ENCODE results near the gene UBE2G2. TPM values are rescaled to one million over a fixed set of nuclear protein-coding genes. Genes with fewer than 3 reads are reported as not detected.
"Not testable (repeated sequence)": the region's sequence is repeated elsewhere in the genome, so short reads cannot be mapped to it uniquely, and the experiment has no call there.

UBE2G2 gene
- total RNA-seq, 1 donor from 2014 or later = 65.8 TPM

GRCh38 chr21:44836349-44836665 is 34.7 kb upstream of the UBE2G2 start:
- DNase-seq = no peak

- no peak for DNase-seq
Measured at GRCh38 chr21:44835647-44835973, 34.0 kb upstream of the UBE2G2 start.

- DNase-seq = no peak
Measured at GRCh38 chr21:44834951-44835646, 33.5 kb upstream of the UBE2G2 start.

- DNase-seq = no peak
Measured at GRCh38 chr21:44834231-44834950, 32.8 kb upstream of the UBE2G2 start.

- no peak for DNase-seq
Measured at GRCh38 chr21:44833663-44834062, 32.0 kb upstream of the UBE2G2 start.

- not testable (repeated sequence) for DNase-seq
Measured at GRCh38 chr21:44832516-44833255, 31.1 kb upstream of the UBE2G2 start.

GRCh38 chr21:44831227-44831860 is 29.7 kb upstream of the UBE2G2 start:
- no peak for DNase-seq

- DNase-seq = no peak
Measured at GRCh38 chr21:44829507-44830092, 28.0 kb upstream of the UBE2G2 start.

GRCh38 chr21:44828362-44829056 is 26.9 kb upstream of the UBE2G2 start:
- no peak for DNase-seq

- no peak for DNase-seq
Measured at GRCh38 chr21:44823179-44823660, 21.6 kb upstream of the UBE2G2 start.

- DNase-seq = no peak
Measured at GRCh38 chr21:44822484-44823178, 21.0 kb upstream of the UBE2G2 start.

- DNase-seq = no peak
Measured at GRCh38 chr21:44820851-44821250, 19.2 kb upstream of the UBE2G2 start.

GRCh38 chr21:44819283-44820243 is 17.9 kb upstream of the UBE2G2 start:
- no peak for DNase-seq

- no peak for DNase-seq
Measured at GRCh38 chr21:44818640-44819011, 17.0 kb upstream of the UBE2G2 start.

- peak; percentile 74 for DNase-seq
Measured at GRCh38 chr21:44817914-44818639, 16.5 kb upstream of the UBE2G2 start, which contains the start of gene SUMO3. SUMO3 (minus strand) TSS chr21:44818062; CDS start chr21:44817968, 94 bp downstream.

- peak; percentile 85 for DNase-seq
Measured at GRCh38 chr21:44817506-44817880, 15.9 kb upstream of the UBE2G2 start.

GRCh38 chr21:44816761-44817505 is 15.3 kb upstream of the UBE2G2 start:
- no peak for DNase-seq

- DNase-seq = no peak
Measured at GRCh38 chr21:44815852-44816628, 14.4 kb upstream of the UBE2G2 start.
